Activated CD8-positive, alpha-beta T cell treated with anti-CD3 and anti-CD28 coated beads, Interleukin-2, amount 10 ng/mL, durations not matched to agents 7 days and 5 days (primary cell): ENCODE data around the gene TMOD2. TPM values are rescaled to one million over a fixed set of nuclear protein-coding genes. Genes with fewer than 3 reads are reported as not detected.

Source experiments
- ATAC-seq: fragments of 150-1000 bp; cut with Tn5 transposase; one replicate; pipeline ENCODE4 v1.10.0; 2021; ENCODE audit warnings: moderate library complexity
- CTCF ChIA-PET: fragments of 350-600 bp; sonication (Branson Sonifier 250); formaldehyde crosslinking; loops from one replicate; lab custom pipeline; 2021; ENCODE audit warnings: antibody characterized with exemption; lab: Charles Lee
- POLR2A ChIA-PET: fragments of 350-600 bp; sonication (Branson Sonifier 250); formaldehyde crosslinking; loops from one replicate; lab custom pipeline; 2021; ENCODE audit warnings: antibody characterized with exemption; lab: Charles Lee
- DNase-seq: peaks from one replicate; pipeline ENCODE4 v3.0.0-alpha.2; 2020
- H3K27ac Mint-ChIP-seq: one replicate; pipeline ENCODE4 v1.8.0; 2021; ENCODE audit warnings: mild to moderate bottlenecking, mixed read lengths
- H3K27me3 Mint-ChIP-seq: one replicate; pipeline ENCODE4 v1.8.0; 2021; ENCODE audit warnings: low read depth, mixed read lengths
- H3K36me3 Mint-ChIP-seq: one replicate; pipeline ENCODE4 v1.8.0; 2021; ENCODE audit warnings: low read depth, mixed read lengths
- H3K4me1 Mint-ChIP-seq: one replicate; pipeline ENCODE4 v1.8.0; 2021; ENCODE audit warnings: low read depth, mixed read lengths
- H3K4me3 Mint-ChIP-seq: one replicate; pipeline ENCODE4 v1.8.0; 2021; ENCODE audit warnings: mild to moderate bottlenecking, mixed read lengths
- H3K9me3 Mint-ChIP-seq: one replicate; pipeline ENCODE4 v1.8.0; 2022; ENCODE audit warnings: mixed read lengths; ENCODE audit not compliant: insufficient read depth
- total RNA-seq, 2 experiments: library from RNA; stranded (reverse); gene quantifications; one replicate each; pipeline ENCODE4 v1.2.3, GENCODE V29; 2021

The TMOD2 gene
- total RNA-seq, 2 experiments from 2014 or later = 12.0 to 12.5 TPM

DNA sequence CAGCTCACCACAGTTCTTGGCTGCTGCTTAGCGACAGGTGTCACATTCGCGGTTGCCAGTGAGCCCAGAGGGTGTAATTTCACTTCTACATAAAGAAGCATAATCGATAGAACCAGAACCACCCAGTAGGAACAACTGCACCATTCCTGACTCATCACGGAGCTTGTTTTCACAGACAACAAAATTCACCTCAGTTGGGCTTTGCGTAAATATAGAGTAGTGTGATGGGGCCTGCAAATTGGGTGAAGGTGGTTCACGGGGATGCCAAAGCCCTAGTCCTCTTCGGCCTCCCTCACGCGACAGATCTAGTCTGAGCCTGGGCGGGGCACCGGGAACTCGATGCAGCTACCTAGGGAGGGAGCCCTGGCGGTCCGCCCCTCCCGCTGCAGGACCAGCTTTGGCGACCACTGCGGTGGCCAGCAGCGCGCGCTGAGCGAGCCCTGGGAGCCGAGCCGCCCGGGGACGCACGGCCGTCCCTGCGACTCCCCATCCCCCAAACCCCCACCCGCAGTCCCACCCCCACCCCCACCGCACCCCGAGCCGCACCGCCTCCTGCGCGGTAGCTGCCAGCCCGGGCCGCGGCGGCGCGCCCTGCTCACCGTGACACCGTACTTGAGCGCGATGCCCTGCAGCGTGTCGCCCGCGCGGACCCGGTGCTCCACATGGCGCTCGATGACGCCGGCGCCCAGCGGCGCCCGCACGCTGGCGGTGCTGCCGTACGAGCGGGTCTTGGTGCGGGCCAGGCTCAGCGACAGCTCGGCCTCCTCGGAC, 14.5 kb upstream of the TMOD2 start:
- H3K4me1 Mint-ChIP-seq = peaks cover 54% of the 10 kb centered on the region
- DNase-seq = peak; percentile 72
- ChIA-PET POLR2A (interaction anchor here (0.8 to 2.6 kb wide), 6 partner anchors 13 to 114 kb away, joined by 3 to 10 read pairs (median 3); partner anchors contain the start of gene DMXL2), CTCF (interaction anchor here (1.0 to 11.9 kb wide), 9 partner anchors 11 to 89 kb away, joined by 3 to 155 read pairs (median 5); no protein-coding TSS in a partner anchor)
- no peaks in the 10 kb centered on the region for H3K27me3 Mint-ChIP-seq
- H3K36me3 Mint-ChIP-seq = peaks cover 13% of the 10 kb centered on the region
- H3K27ac Mint-ChIP-seq = peak overlapping the region; percentile 86
- no peaks in the 10 kb centered on the region for H3K9me3 Mint-ChIP-seq
- peak overlapping the region; percentile 82 for H3K4me3 Mint-ChIP-seq
- peak; percentile 66 for ATAC-seq

DNA sequence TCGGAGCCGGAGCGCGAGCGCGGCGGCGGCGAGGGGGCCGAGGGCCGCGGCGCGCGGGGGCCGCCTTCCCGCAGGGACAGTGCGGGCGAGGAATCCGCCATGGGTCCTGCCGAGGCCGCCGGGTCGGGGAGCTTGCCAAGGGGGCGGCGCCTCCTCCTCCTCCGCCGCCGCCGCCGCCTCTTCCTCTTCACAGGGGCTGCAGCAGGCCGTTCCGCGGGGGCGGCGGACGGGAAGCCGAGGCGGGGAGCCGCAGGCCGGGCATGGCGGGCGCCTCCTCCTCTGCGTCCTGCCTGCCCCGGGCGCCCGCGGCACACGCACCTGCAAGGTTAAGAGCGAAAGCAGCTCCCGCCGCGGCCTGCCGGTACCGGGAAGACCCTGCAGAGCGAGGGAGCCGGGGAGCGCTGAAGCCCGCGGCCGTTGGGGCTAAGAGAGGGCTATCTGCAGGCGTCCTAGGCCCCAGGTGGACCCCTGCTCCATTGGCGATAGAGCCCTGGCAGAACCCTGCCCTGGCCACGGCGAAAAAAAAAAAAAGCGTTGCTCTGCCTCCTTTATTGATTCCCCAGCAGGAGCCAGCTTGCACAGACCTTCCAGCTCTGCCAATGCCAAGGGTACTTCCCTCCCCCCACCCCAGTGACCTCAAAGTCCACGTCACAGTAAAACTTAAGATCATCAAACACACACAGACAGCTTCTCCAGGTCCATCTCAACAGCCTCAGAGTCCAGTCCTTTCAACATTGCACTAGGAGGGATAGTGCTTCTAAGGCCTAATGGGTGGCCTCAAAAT, 13.7 kb upstream of the TMOD2 start, which contains the start of gene LYSMD2:
TSS of gene LYSMD2 (minus strand) at position 134 of the 784 bp plus-strand sequence. CDS start at position 101, 33 bp downstream.
- H3K4me3 Mint-ChIP-seq = peak within 1 kb of the TSS; percentile 82
- H3K27me3 Mint-ChIP-seq = no peaks in the 10 kb centered on the region
- peaks cover 46% of the 10 kb centered on the region for H3K4me1 Mint-ChIP-seq
- ChIA-PET CTCF (interaction anchor here (1.0 to 11.9 kb wide), 5 partner anchors 12 to 90 kb away, joined by 3 to 155 read pairs (median 5); no protein-coding TSS in a partner anchor), POLR2A (interaction anchor here (0.6 to 2.6 kb wide), 11 partner anchors 9 to 652 kb away, joined by 3 to 10 read pairs (median 3); partner anchors contain the start of gene LEO1)
- DNase-seq (peak; percentile 69), ATAC-seq (peak; percentile 74)
- peak within 1 kb of the TSS; percentile 90 for H3K27ac Mint-ChIP-seq
- peaks cover 11% of the 10 kb centered on the region for H3K36me3 Mint-ChIP-seq
- H3K9me3 Mint-ChIP-seq = no peaks in the 10 kb centered on the region

DNA sequence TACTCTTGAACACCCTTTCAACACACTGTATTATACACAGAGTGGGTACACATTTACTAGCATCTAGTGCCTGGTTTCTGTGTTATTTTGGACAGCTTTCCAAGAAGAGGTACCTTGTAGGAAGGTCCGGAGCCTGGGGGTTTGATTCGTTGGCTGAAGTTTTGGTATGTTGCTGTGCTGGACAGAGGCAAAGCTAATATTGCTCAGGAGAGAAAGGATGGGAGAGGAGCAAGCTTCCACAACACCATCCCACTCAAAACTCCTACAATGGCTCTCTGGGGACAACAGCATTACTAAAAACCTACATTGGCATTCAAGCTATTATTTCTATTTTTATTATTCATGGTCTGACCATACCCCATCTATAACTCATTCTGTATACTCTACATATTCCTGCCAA, 12.8 kb upstream of the TMOD2 start:
- CTCF ChIA-PET = interaction anchor here (0.9 to 11.9 kb wide), 4 partner anchors 14 to 89 kb away, joined by 3 to 155 read pairs (median 5); no protein-coding TSS in a partner anchor
- peak overlapping the region; percentile 90 for H3K27ac Mint-ChIP-seq
- H3K27me3 Mint-ChIP-seq = no peaks in the 10 kb centered on the region

DNA sequence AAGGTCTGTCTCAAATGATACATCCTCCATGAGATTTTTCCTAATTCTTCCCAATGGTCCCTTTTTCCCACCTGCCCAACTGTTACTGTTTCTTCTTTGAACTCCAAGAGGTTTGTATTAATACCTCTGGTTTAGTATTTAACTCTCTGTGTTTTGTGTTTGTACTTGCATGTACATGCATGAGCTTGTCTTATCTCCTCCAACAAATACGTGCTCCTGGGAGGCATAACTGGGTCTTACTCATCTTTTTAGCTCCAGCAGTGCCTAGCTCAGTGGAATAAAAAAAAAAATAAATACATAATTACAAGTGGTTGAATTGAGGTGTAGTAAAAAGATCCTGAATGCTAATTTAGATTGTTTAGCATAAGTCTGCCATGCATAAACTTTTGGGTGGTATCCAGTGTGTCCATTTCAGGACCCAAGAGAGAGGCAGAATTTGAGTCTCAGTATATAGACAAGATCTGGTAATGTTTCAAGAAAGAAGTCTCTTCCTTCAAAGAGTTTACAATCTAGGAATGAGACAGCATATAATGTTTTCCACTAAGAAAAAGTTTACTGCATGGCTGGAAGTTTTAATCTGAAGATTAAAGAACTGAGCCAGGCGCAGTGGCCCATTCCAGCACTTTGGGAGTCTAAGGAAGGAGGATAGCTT, 12.2 kb upstream of the TMOD2 start:
- ChIA-PET CTCF (interaction anchor here (0.9 to 11.9 kb wide), 3 partner anchors 13 to 89 kb away, joined by 3 to 155 read pairs (median 7); no protein-coding TSS in a partner anchor), POLR2A (no interaction called here)
- Mint-ChIP-seq H3K36me3 (peaks cover under 1% of the 10 kb centered on the region), H3K9me3 (no peaks in the 10 kb centered on the region), H3K27ac (no peak overlapping the region), H3K4me3 (no peak overlapping the region), H3K4me1 (peaks cover 33% of the 10 kb centered on the region), H3K27me3 (no peaks in the 10 kb centered on the region)
- no peak for ATAC-seq
- peak; percentile 18 for DNase-seq

More for the DNA sequence above, 12.8 kb upstream of the TMOD2 start:
- H3K9me3 Mint-ChIP-seq = no peaks in the 10 kb centered on the region
- peak overlapping the region; percentile 73 for H3K4me3 Mint-ChIP-seq
- DNase-seq (peak; percentile 10), ATAC-seq (no peak)
- peaks cover 2% of the 10 kb centered on the region for H3K36me3 Mint-ChIP-seq
- POLR2A ChIA-PET = interaction anchor here (0.6 to 1.6 kb wide), 7 partner anchors 8 to 653 kb away, joined by 3 to 5 read pairs (median 3); partner anchors contain the start of gene LEO1
- peaks cover 38% of the 10 kb centered on the region for H3K4me1 Mint-ChIP-seq

DNA sequence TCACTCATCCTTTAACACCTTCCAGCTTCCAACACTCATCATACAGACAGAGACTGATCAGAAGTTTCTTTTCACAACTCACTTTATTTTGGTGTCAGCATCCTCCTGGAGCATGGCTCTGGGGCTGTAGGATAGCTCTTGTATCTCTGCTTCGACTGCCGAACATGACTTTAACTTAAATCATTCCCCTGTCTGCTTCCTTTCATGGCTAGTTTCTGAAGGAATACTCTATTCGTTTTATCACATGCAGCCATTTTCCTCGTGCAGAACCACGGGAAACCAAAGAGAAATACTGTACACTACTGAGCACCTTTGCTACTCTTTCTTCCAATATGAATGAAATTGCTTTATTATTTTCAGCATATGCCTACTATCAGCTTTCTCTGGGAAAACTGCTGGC, 2.1 kb upstream of the TMOD2 start:
- Mint-ChIP-seq H3K27me3 (peaks cover 33% of the 10 kb centered on the region), H3K27ac (no peak overlapping the region), H3K36me3 (peaks cover 13% of the 10 kb centered on the region), H3K4me1 (peaks cover 30% of the 10 kb centered on the region), H3K4me3 (no peak overlapping the region), H3K9me3 (no peaks in the 10 kb centered on the region)
- DNase-seq (peak; percentile 17), ATAC-seq (no peak)
- ChIA-PET POLR2A (interaction anchor here (1.3 kb wide), 1 partner anchor 13 kb away, joined by 3 read pairs; no protein-coding TSS in a partner anchor), CTCF (interaction anchor here (1.1 to 2.9 kb wide), 4 partner anchors 9 to 99 kb away, joined by 3 to 19 read pairs (median 4); no protein-coding TSS in a partner anchor)

DNA sequence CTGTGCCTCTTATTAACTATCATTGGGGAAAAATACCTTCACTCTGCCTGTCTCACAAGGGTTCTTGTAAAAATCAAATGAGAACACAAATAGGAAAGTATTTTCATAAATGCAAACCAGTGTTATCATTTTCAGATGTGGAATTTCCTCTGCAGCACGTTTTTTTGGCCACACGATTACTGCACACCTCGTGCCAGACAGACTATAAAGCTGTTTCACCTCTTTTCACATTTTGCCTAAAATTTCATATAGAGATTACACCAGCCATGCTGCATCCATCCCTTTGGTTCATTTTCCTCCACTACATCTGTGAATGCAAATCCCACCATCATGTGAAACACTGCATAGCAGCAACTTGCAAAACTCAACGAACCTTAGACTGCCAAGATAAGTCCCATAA, 1.2 kb upstream of the TMOD2 start:
- no peak overlapping the region for H3K27ac Mint-ChIP-seq
- ChIA-PET CTCF (interaction anchor here (0.8 kb wide), 1 partner anchor 17 kb away, joined by 3 read pairs; no protein-coding TSS in a partner anchor), POLR2A (interaction anchor here (1.3 kb wide), 1 partner anchor 14 kb away, joined by 3 read pairs; no protein-coding TSS in a partner anchor)
- H3K27me3 Mint-ChIP-seq = peaks cover 31% of the 10 kb centered on the region
- H3K9me3 Mint-ChIP-seq = no peaks in the 10 kb centered on the region
- H3K4me3 Mint-ChIP-seq = peak overlapping the region; percentile 79
- H3K36me3 Mint-ChIP-seq = peaks cover 16% of the 10 kb centered on the region
- no peak for DNase-seq
- ATAC-seq = no peak
- H3K4me1 Mint-ChIP-seq = peaks cover 38% of the 10 kb centered on the region

DNA sequence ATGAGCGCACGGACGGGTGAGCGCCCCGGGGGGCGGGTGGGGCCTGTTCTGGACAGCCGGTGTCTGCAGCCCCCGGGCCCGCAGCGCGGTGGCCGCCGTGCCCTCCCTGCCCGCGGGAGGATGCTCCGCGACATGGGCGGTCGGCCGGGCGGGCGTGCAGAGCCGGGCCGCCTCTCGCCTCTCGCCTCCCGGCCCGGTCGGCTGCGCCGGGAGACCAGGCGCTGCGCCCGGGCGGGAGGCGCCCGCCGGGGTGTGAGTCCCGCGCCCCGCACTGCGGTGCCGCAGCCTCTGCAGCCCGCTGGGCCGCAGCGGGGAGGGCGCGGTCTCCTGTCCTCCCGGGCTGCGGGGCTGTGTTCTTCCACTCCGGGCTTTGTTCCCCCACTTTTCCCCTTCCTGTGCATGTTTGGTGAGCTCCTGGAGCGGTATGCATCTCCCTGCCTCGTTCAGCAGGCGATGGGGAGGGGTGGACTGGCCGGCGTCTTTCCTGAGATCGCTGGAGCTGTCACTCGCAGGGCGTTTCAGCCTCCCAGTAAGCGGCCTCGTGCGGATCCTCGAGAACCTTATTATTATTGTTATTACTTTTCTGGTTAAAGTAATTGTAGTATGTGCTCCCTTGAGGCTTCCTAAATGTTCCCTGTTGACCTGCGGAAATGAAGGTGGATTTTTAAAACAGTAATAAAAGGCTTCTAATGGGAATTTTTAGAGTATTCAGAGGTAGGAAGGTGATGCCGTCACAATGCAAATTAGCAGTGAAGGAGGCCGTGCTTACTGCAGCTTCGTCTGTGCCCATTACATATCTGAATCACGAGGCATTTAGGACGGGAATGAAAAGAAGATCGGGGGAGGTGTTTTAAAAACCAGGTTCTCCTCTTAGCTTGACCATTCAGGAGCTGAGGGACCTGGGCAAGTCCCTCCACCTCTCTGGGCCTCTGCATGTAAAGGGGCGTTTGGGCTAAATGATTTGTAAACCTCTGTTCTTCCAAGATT, 593 bp downstream of the TMOD2 start:
- DNase-seq (no peak), ATAC-seq (peak; percentile 75)
- POLR2A ChIA-PET = interaction anchor here (1.0 kb wide), 1 partner anchor 14 kb away, joined by 3 read pairs; the partner anchor contains the start of gene LYSMD2
- Mint-ChIP-seq H3K27me3 (peaks cover 23% of the 10 kb centered on the region), H3K36me3 (peaks cover 14% of the 10 kb centered on the region), H3K9me3 (no peaks in the 10 kb centered on the region), H3K4me3 (peak overlapping the region; percentile 83), H3K27ac (peak overlapping the region; percentile 51), H3K4me1 (peaks cover 48% of the 10 kb centered on the region)
- CTCF ChIA-PET = interaction anchor here (0.7 to 2.9 kb wide), 3 partner anchors 13 to 24 kb away, joined by 3 to 17 read pairs (median 3); no protein-coding TSS in a partner anchor

DNA sequence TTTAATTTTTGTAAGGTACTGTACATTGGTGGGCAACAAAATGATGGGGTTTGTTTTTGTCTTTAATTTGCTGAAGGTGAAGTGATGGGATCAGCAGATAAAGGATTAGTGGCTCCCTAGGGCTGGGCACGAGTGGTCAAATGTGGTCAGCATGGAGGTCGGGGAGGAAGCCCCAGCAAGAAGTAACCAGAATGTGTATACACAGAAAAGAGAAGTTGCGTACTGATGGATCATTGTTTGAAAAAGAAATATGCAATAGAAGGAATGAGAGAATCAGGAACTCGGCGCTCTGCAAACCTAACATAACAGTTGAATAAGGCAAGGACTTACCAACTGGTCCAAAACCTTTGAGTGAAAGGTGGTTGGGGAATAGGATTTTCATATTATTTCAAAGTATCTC, 1.5 kb downstream of the TMOD2 start:
- Mint-ChIP-seq H3K27ac (no peak overlapping the region), H3K4me1 (peaks cover 48% of the 10 kb centered on the region), H3K36me3 (peaks cover 14% of the 10 kb centered on the region), H3K9me3 (no peaks in the 10 kb centered on the region), H3K4me3 (peak overlapping the region; percentile 83), H3K27me3 (peaks cover 23% of the 10 kb centered on the region)
- ATAC-seq (no peak), DNase-seq (no peak)
- CTCF ChIA-PET = interaction anchor here (1.5 to 2.9 kb wide), 2 partner anchors 18 to 24 kb away, joined by 3 to 17 read pairs; no protein-coding TSS in a partner anchor
- POLR2A ChIA-PET = interaction anchor here (1.0 kb wide), 1 partner anchor 15 kb away, joined by 3 read pairs; the partner anchor contains the start of gene LYSMD2

DNA sequence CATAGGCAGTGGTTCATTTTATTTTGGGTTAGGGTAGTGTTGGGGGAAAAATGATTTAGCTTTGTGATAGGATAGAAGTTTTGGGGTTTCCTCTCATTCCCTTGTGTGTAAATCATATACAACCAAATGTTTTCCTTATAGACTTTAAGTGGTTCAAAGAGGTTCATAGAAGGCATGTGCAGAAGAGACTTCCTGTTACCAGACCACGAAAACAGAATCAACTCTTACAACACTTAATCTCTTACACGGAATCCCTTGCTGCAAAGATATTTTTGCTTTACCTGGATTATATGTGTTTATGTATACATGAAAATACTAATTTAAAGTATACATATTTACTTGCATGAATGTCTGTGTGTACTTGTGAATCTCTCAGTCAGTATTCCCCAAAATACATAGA, 2.9 kb downstream of the TMOD2 start:
- DNase-seq = no peak
- H3K9me3 Mint-ChIP-seq = no peaks in the 10 kb centered on the region
- H3K36me3 Mint-ChIP-seq = peaks cover 14% of the 10 kb centered on the region
- no peak for ATAC-seq
- peaks cover 18% of the 10 kb centered on the region for H3K27me3 Mint-ChIP-seq
- ChIA-PET CTCF (interaction anchor here (0.8 to 1.0 kb wide), 3 partner anchors 18 to 105 kb away, joined by 3 to 5 read pairs (median 3); no protein-coding TSS in a partner anchor), POLR2A (no interaction called here)
- H3K4me3 Mint-ChIP-seq = no peak overlapping the region
- no peak overlapping the region for H3K27ac Mint-ChIP-seq
- peaks cover 48% of the 10 kb centered on the region for H3K4me1 Mint-ChIP-seq
